CD4-positive, alpha-beta T cell treated with Interleukin-21 for 1 hour (primary cell): ENCODE data around the gene MFSD11.
"Not testable (repeated sequence)": the region's sequence is repeated elsewhere in the genome, so short reads cannot be mapped to it uniquely, and the experiment has no call there.

Experiments
- DNase-seq: peaks from one replicate; pipeline ENCODE4 v3.0.0-alpha.2; 2020

Gene MFSD11

DNA sequence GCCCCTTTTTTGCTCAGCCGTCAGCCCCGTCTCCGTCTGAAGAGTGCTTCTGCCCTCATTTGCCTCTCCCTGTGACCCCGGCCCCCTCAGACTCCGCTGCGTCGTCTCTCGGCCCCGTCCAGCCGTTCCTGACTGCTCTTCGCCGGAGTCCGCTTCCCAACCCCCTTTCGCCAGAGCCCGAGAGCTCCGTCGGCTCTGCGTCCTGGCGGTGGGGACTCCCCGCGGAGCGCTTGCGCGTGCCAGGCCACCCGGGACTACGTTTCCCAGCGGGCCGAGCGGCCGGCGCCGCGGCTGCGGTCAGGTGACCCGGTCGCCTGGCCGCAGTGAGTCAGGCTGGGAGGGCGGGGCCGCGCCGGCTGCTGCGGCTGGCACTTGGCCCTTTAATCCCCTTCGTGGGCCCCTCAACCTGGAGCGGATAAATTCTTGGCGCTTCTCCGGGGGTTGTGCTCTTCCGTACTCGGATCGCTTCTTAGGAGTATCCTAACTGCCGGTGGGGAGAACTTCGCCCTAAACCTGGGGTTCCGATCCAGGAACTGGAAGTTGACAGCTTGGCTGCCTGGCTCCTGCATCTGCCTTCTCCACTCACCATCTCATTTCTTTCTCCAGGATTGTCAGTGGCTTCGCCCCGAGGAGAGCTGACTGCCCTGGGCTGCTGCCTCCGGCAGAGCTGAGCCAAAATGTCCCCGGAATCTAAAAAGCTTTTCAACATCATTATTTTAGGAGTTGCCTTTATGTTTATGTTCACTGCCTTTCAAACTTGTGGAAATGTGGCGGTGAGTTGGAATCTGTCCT is at the start of gene MFSD11:
MFSD11 (plus strand) TSS at position 444 of the 792 bp plus-strand sequence; CDS start at position 678, 234 bp downstream.
- peak; percentile 93 for DNase-seq

- no peak for DNase-seq
Observed at GRCh38 chr17:76688165-76688622, 49.7 kb upstream of the MFSD11 start.

DNA sequence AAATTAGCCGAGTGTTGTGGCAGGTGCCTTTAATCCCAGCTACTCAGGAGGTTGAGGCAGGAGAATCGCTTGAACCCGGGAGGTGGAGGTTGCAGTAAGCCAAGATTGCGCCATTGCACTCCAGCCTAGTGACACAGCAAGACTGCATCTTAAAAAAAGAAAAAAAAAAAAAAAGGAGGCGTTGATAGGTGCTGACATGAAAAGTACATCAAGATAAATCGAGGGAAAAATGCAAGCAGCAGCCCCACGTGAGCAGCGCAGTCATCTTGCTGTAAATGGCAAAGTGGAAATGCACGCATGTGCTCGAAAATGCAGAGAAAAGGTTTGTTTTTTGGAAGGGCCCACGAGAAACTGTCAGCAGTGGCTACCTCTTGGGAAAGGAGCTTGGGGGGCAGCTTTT is 48.1 kb upstream of the MFSD11 start:
- no peak for DNase-seq

DNA sequence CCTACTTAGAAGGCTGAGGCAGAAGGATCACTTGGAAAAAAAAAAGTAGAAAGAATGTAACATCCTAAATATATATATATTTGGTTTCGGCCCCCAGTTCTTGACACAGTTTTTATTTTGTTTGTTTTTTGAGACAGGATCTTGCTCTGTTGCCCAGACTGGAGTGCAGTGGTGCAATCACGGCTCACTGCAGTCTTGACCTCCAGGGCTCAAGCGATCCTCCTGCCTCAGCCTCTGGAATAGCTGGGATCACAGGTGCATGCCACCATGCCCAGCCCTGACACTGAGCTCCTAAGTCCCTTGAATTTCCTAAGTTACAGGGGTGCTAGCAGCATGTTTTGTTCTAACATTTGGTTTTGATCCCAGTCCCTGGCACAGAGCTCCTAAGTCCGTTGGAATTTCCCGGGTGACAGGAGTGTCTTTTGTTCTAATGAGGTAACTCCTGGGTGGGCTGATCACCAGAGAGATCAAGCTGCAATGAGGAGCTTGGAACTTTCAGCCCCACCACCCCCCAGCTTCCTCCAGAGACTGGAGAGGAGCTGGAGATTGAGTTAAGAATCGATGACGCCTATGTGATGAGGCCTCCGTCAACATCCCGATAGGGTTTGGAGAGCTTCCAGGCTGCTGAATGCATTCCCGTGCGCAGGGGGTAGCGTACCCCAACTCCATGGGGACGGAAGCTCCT is 47.2 kb upstream of the MFSD11 start:
- no peak for DNase-seq

- DNase-seq: no peak
Observed at GRCh38 chr17:76691379-76692191, 46.3 kb upstream of the MFSD11 start.

DNA sequence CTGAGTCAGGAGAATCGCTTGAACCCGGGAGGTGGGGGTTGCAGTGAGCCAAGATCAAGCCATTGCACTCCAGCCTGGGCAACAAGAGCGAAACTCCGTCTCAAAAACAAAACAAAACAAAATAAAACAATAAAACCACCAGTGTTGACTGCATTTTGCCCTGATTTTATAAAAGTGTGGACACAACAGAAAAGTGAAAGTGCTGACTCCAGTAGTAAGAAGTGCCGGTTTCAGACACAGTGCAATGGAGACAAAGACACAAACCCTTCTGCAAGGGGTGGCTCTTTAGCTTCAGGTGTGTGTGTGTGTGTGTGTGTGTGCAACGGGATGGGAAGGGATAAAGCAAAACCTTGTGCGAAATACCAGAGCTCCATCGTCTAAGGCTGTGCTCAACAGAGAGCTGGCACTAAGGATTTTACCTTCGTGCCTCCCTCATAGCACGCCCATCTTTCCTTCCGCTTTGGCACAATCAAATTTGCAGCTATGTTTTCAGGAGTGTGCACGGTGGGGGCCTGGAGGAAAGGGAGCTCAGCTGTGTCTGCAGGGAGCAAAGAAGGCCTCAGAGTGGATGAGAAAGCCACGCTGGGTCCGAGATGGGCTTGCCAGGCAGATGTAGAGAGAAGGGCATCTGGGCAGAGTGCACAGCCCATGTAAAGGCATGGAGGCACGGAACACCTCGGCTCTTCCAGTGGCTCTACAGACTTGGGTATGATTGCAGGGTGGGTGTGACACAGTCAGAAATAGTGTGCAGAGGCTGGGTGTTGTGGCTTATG is 42.7 kb upstream of the MFSD11 start:
- no peak for DNase-seq

- DNase-seq: no peak
Observed at GRCh38 chr17:76696763-76697701, 40.9 kb upstream of the MFSD11 start.

GRCh38 chr17:76697702-76698465 is 40.0 kb upstream of the MFSD11 start:
- no peak for DNase-seq

GRCh38 chr17:76698466-76698977 is 39.4 kb upstream of the MFSD11 start:
- DNase-seq: not testable (repeated sequence)

DNA sequence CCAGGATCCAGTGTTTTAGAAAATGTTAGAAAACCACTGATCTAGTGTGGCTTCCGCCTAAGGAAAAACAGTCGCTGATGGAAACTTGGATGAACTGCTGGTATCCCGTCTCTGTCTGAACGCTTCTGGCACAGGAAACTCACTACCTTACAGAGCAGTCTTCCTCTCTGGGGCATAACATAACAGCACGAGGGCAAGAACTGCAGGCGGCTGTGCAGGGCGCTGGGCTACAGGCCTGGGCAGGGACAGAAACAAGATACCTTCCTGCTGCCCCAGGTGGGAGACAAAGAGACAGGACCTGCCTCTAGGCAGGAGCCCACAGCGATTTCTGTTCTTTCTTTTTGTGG is 37.7 kb upstream of the MFSD11 start:
- no peak for DNase-seq

DNA sequence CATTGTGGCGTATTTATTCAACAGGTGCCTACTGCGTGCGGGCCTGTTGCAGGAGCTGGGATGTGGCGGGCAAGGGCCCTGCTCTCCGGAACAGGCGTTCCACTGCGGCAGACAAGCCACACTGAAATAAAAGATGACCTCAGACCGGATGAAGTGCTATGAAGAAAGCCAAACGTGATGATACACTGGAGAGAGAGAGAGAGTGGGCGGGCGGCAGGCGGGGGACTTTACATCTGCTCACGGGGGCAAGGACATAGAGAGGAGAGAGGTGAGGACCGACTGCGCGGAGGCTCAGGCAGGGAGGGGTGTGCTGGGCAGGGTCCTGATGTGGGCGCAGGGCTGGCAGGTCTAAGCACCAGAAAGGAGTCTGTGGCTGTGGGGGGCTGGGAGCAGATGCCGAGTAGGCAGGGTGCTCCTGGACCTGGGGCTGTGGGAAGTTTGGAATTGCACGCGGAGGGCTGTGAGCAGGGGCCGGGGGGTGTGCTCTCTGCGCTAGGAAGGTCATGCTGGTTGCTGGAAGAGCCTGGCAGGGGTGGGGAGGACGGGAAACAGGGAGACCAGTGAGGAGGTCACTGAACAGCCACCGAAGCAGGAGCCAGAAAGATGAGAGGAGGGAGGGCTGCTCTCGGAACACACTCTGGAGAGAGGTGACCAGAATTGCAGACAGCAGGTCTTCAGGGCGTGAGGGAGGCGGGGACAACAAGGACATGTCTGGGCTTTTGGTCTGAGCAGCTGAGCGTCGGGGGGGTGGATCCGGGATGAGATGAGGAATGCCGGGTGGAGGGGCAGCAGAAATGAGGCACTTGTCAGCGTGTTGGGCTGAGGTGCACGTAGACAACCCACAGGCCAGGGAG is 37.1 kb upstream of the MFSD11 start:
- peak; percentile 45 for DNase-seq

GRCh38 chr17:76701471-76701967 is 36.4 kb upstream of the MFSD11 start:
- no peak for DNase-seq

- no peak for DNase-seq
Observed at GRCh38 chr17:76702076-76702475, 35.8 kb upstream of the MFSD11 start.

DNA sequence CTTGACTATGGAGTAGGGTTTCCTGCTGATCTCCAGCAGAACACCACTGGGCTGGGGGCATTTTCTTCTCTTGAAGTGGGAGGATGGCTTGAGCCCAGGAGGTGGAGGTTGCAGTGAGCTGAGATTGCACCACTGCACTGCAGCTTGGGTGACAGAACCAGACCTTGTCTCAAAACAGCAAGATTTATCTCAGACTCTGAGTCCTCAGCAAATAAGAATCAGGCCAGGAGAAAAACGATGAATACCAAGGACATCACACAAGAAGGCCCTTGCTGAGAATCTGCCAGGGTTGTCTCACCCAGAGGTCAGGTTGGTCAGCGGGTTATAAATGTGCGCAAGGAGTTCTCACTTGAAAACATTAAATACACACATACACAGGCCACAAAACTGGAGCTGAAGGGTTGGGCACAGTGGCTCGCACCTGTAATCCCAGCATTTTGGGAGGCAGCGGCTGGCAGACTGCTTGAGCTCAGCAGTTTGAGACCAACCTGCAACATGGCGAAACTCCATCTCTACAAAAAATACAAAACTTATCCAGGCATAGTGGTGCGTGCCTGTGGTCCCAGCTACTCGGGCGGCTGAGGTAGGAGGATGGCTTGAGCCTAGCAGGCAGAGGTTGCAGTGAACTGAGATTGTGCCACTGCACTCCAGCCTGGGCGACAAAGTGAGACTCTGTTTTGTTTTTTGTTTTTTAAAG is 34.8 kb upstream of the MFSD11 start:
- no peak for DNase-seq

DNA sequence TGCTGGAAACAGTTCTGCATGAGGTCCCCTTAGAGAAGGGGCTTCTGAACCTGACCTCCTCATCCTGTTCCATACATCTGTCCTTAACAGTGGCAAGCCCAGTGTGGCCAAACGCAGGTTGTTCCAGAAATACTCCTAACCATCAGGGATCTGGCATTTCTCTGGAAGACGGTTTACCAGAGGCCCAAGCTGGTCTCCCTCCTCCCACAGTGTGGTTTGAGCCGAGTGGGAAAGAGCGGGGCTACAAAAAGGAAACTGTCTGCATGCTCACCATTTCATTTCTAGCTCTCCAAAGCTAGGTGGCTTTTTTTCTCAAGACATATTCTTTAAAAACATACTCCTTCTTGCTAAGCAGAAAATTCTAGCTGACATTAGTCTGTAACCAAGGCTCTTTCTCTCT is 33.1 kb upstream of the MFSD11 start:
- DNase-seq: no peak

- no peak for DNase-seq
Observed at GRCh38 chr17:76706817-76707216, 31.1 kb upstream of the MFSD11 start.

GRCh38 chr17:76707985-76708807 is 29.7 kb upstream of the MFSD11 start:
- no peak for DNase-seq
